ENCODE data around the gene TPRG1.

TPRG1 gene

GRCh38 chr3:189353318-189353965, 181.7 kb downstream of the TPRG1 start:
- Histone ChIP-seq H3K27ac (no peak overlapping the region), H3K9ac (no peak overlapping the region)

GRCh38 chr3:189353988-189354889, 182.5 kb downstream of the TPRG1 start:
- H2AFZ ChIP-seq: no peak overlapping the region
- H3K36me3 ChIP-seq (ENCODE audit: control insufficient read depth, insufficient read depth, low read length): no peaks in the 10 kb centered on the region
- no peaks in the 10 kb centered on the region for H3K4me1 ChIP-seq
- TF ChIP-seq CTCF (IDR thresholded peaks at IDR 0.05): no peak
- no peak overlapping the region for H3K9ac ChIP-seq
- H3K27ac ChIP-seq: no peak overlapping the region
- no peaks in the 10 kb centered on the region for H3K9me3 ChIP-seq (ENCODE audit: control insufficient read depth, low read length)
- no peaks in the 10 kb centered on the region for H3K79me2 ChIP-seq
- no peaks in the 10 kb centered on the region for H3K27me3 ChIP-seq (ENCODE audit: control insufficient read depth, insufficient read depth, low read length)
- no peak overlapping the region for H3K4me2 ChIP-seq (ENCODE audit: low read length)
- H3K4me3 ChIP-seq (ENCODE audit: low read depth, low read length): no peak overlapping the region

More at GRCh38 chr3:189353318-189353965, 181.7 kb downstream of the TPRG1 start:
- Histone ChIP-seq H3K4me3 (ENCODE audit: low read depth, low read length) (no peak overlapping the region), H3K36me3 (ENCODE audit: control insufficient read depth, insufficient read depth, low read length) (no peaks in the 10 kb centered on the region), H3K4me2 (ENCODE audit: low read length) (no peak overlapping the region), H3K27me3 (ENCODE audit: control insufficient read depth, insufficient read depth, low read length) (no peaks in the 10 kb centered on the region), H2AFZ (no peak overlapping the region), H3K79me2 (no peaks in the 10 kb centered on the region), H3K4me1 (no peaks in the 10 kb centered on the region), H3K9me3 (ENCODE audit: control insufficient read depth, low read length) (no peaks in the 10 kb centered on the region)
- no peak for TF ChIP-seq CTCF (IDR thresholded peaks at IDR 0.05)

- Histone ChIP-seq H3K79me2 (no peaks in the 10 kb centered on the region), H3K9me3 (ENCODE audit: control insufficient read depth, low read length) (no peaks in the 10 kb centered on the region), H2AFZ (no peak overlapping the region), H3K9ac (no peak overlapping the region), H3K4me1 (no peaks in the 10 kb centered on the region), H3K27ac (no peak overlapping the region), H3K27me3 (ENCODE audit: control insufficient read depth, insufficient read depth, low read length) (no peaks in the 10 kb centered on the region), H3K4me2 (ENCODE audit: low read length) (no peak overlapping the region), H3K36me3 (ENCODE audit: control insufficient read depth, insufficient read depth, low read length) (no peaks in the 10 kb centered on the region), H3K4me3 (ENCODE audit: low read depth, low read length) (no peak overlapping the region)
- TF ChIP-seq CTCF (IDR thresholded peaks at IDR 0.05): no peak
Measured at GRCh38 chr3:189355115-189355480, 183.3 kb downstream of the TPRG1 start.

GRCh38 chr3:189355481-189356201, 183.9 kb downstream of the TPRG1 start:
- no peaks in the 10 kb centered on the region for H3K79me2 ChIP-seq
- H3K27me3 ChIP-seq (ENCODE audit: control insufficient read depth, insufficient read depth, low read length): no peaks in the 10 kb centered on the region
- TF ChIP-seq CTCF (IDR thresholded peaks at IDR 0.05): no peak
- H3K27ac ChIP-seq: no peak overlapping the region
- H3K4me3 ChIP-seq (ENCODE audit: low read depth, low read length): no peak overlapping the region
- H3K9me3 ChIP-seq (ENCODE audit: control insufficient read depth, low read length): no peaks in the 10 kb centered on the region
- no peaks in the 10 kb centered on the region for H3K4me1 ChIP-seq
- H3K36me3 ChIP-seq (ENCODE audit: control insufficient read depth, insufficient read depth, low read length): no peaks in the 10 kb centered on the region
- H3K9ac ChIP-seq: no peak overlapping the region
- no peak overlapping the region for H2AFZ ChIP-seq
- no peak overlapping the region for H3K4me2 ChIP-seq (ENCODE audit: low read length)

Data from parathyroid adenoma (tissue), 2 donors.